GM23248 (cell line): ENCODE data around the gene FARS2.

Experiments used
- EZH2 ChIP-seq: fragments of 200-600 bp; sonication (generic); IDR thresholded peaks from 2 replicates; pipeline ENCODE4 v1.6.1; 2018; ENCODE audit warnings: antibody characterized with exemption, mild to moderate bottlenecking; ENCODE audit not compliant: insufficient read depth, poor library complexity, severe bottlenecking
- EZH2phosphoT487 ChIP-seq: fragments of 200-600 bp; sonication (generic); IDR thresholded peaks from 2 replicates; pipeline ENCODE4 v1.6.1; 2018; ENCODE audit warnings: antibody characterized with exemption, moderate library complexity, mild to moderate bottlenecking, low read depth; ENCODE audit not compliant: insufficient read depth

- TF ChIP-seq EZH2phosphoT487 (no peak), EZH2 (no peak)
These were observed 273.3 kb downstream of the FARS2 start for GRCh38 chr6:5534643-5535042.
